A673 (cell line): ENCODE results near the gene TACC3. TPM values are rescaled to one million over a fixed set of nuclear protein-coding genes. Genes with fewer than 3 reads are reported as not detected.

ENCODE experiments used
- BruUV-seq: library from RNA; stranded (reverse); fragments of 400-500 nt; replicated peaks from 2 replicates; lab custom pipeline; 2021; lab: Mats Ljungman, UMichigan
- CTCF ChIA-PET: fragments of 300-600 bp; sonication (Branson Sonifier 250); formaldehyde crosslinking; loops from one replicate; lab custom pipeline; 2022; ENCODE audit warnings: antibody characterized with exemption; lab: Charles Lee
- POLR2A ChIA-PET: fragments of 300-600 bp; sonication (Branson Sonifier 250); formaldehyde crosslinking; loops from one replicate; lab custom pipeline; 2022; ENCODE audit warnings: antibody characterized with exemption; ENCODE audit not compliant: low non-redundant PET; lab: Charles Lee
- DNase-seq: peaks from one replicate; pipeline ENCODE4 v3.0.0-alpha.2; 2015; ENCODE audit warnings: low spot score
- H3K27ac ChIP-seq: fragments of 200-600 bp; sonication (generic); 2 replicates; pipeline ENCODE4 v1.5.1; 2016; ENCODE audit warnings: mixed run types, low read depth, mild to moderate bottlenecking, mixed read lengths, antibody characterized with exemption, low read length; ENCODE audit not compliant: poor library complexity, severe bottlenecking
- H3K27me3 ChIP-seq: fragments of 200-600 bp; sonication (generic); replicated peaks from 2 replicates; pipeline ENCODE4 v1.6.1; 2017; ENCODE audit warnings: mixed run types, low read depth, mild to moderate bottlenecking, mixed read lengths, antibody characterized with exemption, low read length; ENCODE audit not compliant: insufficient read depth, poor library complexity
- H3K36me3 ChIP-seq: fragments of 200-600 bp; sonication (generic); 2 replicates; pipeline ENCODE4 v1.6.1; 2016; ENCODE audit warnings: mixed run types, mild to moderate bottlenecking, mixed read lengths, antibody characterized with exemption, low read length; ENCODE audit not compliant: insufficient read depth, poor library complexity, severe bottlenecking
- H3K4me1 ChIP-seq: fragments of 200-600 bp; sonication (generic); 2 replicates; pipeline ENCODE4 v1.6.1; 2017; ENCODE audit warnings: mixed run types, mild to moderate bottlenecking, mixed read lengths, antibody characterized with exemption, low read length; ENCODE audit not compliant: insufficient read depth, poor library complexity, severe bottlenecking
- H3K4me3 ChIP-seq: fragments of 200-600 bp; sonication (generic); 2 replicates; pipeline ENCODE4 v1.5.1; 2016; ENCODE audit warnings: low read depth, mixed run types, mild to moderate bottlenecking, mixed read lengths, low read length; ENCODE audit not compliant: poor library complexity, severe bottlenecking
- H3K9me3 ChIP-seq: fragments of 200-600 bp; sonication (generic); 2 replicates; pipeline ENCODE4 v1.6.1; 2016; ENCODE audit warnings: mixed run types, low read depth, mild to moderate bottlenecking, mixed read lengths, antibody characterized with exemption, low read length; ENCODE audit not compliant: poor library complexity, severe bottlenecking
- CTCF ChIP-seq: fragments of 300-800, 200-600 bp; sonication (generic); conservative IDR thresholded peaks from 2 replicates; pipeline ENCODE4 v1.5.1; 2017; ENCODE audit warnings: low read depth, mild to moderate bottlenecking, antibody characterized with exemption, low read length, moderate library complexity, mixed read lengths
- EZH2 ChIP-seq: fragments of 200-600 bp; sonication (generic); IDR thresholded peaks from 2 replicates; pipeline ENCODE4 v1.6.1; 2017; ENCODE audit warnings: borderline replicate concordance, low read depth, mild to moderate bottlenecking, mixed read lengths, antibody characterized with exemption, low read length; ENCODE audit not compliant: poor library complexity, severe bottlenecking
- intact Hi-C: fragments of 100-400 bp; cut with micrococcal nuclease; formaldehyde crosslinking; loops from one replicate; pipeline ENCODE4 v1.10.0; 2022; ENCODE audit not compliant: unreplicated experiment
- total RNA-seq: library from RNA; stranded (reverse); gene quantifications from 2 replicates; pipeline ENCODE4 v1.2.3, GENCODE V29; 2021

The TACC3 gene
- total RNA-seq, 1 experiment from 2014 or later: 246 TPM

DNA sequence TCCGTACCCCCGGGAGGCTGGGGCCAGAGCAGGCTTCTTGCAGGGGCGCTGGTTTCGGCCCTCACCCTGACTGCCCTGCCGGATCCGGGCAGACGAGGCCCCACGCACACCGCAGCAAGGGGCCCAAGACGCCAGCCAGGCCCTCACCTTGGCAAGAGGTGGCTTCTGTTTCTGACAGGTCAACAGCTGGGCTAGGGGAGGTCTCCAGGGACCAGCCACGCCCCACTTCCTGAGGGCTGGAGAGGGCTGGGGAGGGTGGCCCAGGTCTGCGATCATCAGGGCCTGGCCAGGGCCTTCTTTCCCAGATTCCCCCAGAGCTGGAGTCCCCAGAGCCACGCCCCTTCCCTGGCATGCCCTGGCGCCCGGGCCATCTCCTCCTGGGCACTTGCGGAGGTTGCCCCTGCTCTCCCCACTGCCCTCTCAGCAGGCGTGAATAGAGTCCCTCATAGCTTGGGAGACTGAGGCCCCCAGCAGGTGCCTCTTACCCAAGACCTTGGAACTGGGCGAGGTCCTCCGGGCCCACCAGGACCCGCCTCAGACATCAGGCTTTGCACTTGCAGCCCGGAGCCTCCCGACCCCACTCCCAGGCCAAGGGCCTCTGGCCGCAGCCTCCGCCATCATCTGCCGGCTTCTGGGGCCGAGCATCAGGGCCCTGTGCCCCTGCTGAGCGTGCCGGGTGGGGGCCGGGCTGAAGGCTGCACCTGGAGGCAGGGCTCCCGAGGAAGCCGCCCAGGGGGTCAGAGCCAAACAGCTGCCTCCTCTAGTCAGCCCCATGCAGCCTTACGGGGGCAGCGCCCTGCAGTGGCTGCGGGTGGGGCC is 65.4 kb downstream of the TACC3 start:
- no peak overlapping the region for H3K4me3 ChIP-seq
- no peak for TF ChIP-seq CTCF
- no peak for TF ChIP-seq EZH2
- BruUV-seq: no TSS peak
- H3K36me3 ChIP-seq: no peaks in the 10 kb centered on the region
- no peaks in the 10 kb centered on the region for H3K9me3 ChIP-seq
- H3K27me3 ChIP-seq: no peaks in the 10 kb centered on the region
- intact Hi-C loops: no loop called here
- ChIA-PET POLR2A (no interaction called here), CTCF (no interaction called here)
- no peaks in the 10 kb centered on the region for H3K4me1 ChIP-seq
- DNase-seq: no peak
- H3K27ac ChIP-seq: no peak overlapping the region

DNA sequence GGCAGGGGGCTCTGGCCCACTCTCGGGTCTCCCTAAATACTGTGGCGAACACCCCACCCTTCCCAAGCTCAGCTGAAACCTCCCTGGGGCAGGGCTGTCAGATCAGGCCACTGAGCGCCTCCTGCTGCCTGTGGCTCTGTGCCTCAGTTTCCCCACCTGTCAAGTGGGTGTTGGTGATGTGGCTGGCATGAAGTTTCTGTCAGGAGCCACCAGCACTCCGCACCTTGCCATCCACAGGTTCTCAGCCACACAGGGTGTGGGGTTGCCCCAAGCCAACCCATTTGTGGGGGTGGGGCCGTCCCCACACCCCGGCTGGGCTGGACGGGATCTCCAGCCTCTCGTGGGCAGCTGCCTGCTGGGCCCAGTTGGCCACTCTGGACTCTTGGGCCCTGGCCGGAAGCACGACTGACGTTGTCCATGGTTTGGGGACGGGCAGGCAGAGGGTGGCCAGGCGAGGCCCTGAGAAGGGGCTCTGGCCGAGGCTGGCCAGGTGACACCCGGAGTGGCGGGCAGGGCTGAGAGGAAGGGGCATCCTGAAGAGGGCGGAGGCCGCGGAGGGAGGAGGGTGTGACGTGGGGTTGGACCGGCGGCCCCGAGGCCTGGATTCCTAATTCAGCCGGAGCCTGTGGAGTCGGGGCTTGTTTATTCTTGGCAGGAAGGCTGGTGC is 66.2 kb downstream of the TACC3 start:
- no peak for DNase-seq
- Histone ChIP-seq H3K9me3 (no peaks in the 10 kb centered on the region), H3K36me3 (no peaks in the 10 kb centered on the region), H3K27me3 (no peaks in the 10 kb centered on the region), H3K4me1 (no peaks in the 10 kb centered on the region), H3K27ac (no peak overlapping the region), H3K4me3 (no peak overlapping the region)
- no TSS peak for BruUV-seq
- ChIA-PET CTCF (no interaction called here), POLR2A (interaction anchor here (0.7 kb wide), 1 partner anchor 21 kb away, joined by 5 read pairs; no protein-coding TSS in a partner anchor)
- TF ChIP-seq CTCF (no peak), EZH2 (no peak)
- intact Hi-C loops: no loop called here

DNA sequence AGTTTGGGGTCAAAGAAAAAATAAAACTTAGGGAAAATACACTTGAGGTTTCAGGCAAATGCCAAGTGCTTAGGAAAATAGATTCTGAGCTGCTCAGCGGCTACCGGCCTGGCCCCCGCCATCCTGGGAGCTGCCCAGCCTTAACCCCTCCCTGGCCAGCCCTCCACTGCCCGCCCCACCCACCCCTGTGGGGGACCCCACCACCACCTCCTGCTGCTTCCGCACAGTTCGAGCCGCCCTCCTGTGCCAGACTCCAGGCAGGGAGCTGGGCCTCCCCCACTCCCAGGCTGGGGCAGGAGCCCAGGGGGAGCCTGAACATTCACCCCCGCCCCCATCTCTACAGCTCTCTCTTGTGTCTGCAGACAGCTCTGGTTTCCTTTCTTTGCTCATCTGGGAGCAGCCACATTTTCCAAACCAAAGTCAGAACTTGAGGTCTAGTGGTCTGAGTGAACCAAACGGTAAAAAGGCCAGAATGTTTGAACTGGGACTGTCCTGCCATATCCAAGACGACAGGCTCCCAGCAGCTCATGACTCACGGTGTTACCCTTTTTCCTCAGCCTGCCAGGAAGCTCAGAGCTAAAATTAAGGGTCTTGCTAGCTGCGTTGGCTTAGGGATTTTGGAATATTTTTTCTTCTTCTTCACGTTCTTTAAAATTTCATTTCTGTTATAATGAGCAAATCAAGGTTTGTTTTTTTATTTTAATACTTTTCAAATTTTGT is 67.1 kb downstream of the TACC3 start:
- Histone ChIP-seq H3K4me3 (no peak overlapping the region), H3K27me3 (no peaks in the 10 kb centered on the region), H3K27ac (no peak overlapping the region), H3K9me3 (no peaks in the 10 kb centered on the region), H3K4me1 (no peaks in the 10 kb centered on the region), H3K36me3 (no peaks in the 10 kb centered on the region)
- ChIA-PET CTCF (no interaction called here), POLR2A (interaction anchor here (0.7 kb wide), 1 partner anchor 20 kb away, joined by 5 read pairs; no protein-coding TSS in a partner anchor)
- TF ChIP-seq CTCF (no peak), EZH2 (no peak)
- DNase-seq: no peak
- intact Hi-C loops: no loop called here
- BruUV-seq: no TSS peak
